SK-N-MC (cell line): ENCODE measurements around the gene SMURF1.

ENCODE experiments used
- EZH2 ChIP-seq: fragments of 200-600 bp; sonication (generic); IDR thresholded peaks from one replicate; pipeline ENCODE4 v1.6.1; 2017; ENCODE audit warnings: antibody characterized with exemption
- FOXP2 ChIP-seq: optimal IDR thresholded peaks from 2 replicates; pipeline ENCODE3; 2011; ENCODE audit warnings: mild to moderate bottlenecking, moderate library complexity; ENCODE audit not compliant: insufficient read depth; ENCODE audit errors: extremely low read length, control extremely low read depth
- POLR2AphosphoS5 ChIP-seq: IDR thresholded peaks from 2 replicates; pipeline ENCODE4 v1.6.1; 2012; ENCODE audit warnings: mild to moderate bottlenecking, low read depth, low read length, borderline replicate concordance

DNA sequence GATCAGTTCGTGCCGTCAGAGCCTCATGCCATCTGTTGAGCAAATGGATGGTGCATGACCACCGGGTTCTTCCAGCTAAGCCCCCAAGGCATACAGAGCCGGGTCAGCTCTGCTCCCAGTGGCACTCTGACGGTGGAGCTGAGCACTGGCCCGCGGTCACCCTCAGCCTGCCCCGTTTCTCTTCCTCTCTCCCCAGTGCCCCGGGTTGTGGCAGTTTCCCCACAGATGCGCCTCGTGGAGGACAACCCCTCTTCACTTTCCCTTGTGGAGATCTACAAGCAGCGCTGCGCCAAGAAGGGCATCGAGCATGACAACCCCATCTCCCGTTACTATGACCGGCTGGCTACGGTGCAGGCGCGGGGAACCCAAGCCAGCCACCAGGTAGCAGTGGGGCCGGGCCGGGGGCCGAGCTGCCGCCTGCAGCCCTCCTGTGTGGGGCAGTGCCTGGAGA lies 135.7 kb downstream of the SMURF1 start:
- TF ChIP-seq POLR2AphosphoS5, result no peak
- no peak for TF ChIP-seq EZH2
- no peak for TF ChIP-seq FOXP2
